PC-9 (cell line): ENCODE measurements around the gene GCDH.

Experiments
- EZH2 ChIP-seq: fragments of 200-600 bp; sonication (generic); IDR thresholded peaks from 2 replicates; pipeline ENCODE4 v1.8.0; 2017; ENCODE audit warnings: antibody characterized with exemption, low read depth
- TF ChIP-seq, protein P1 (sequence below): fragments of 200-600 bp; sonication (generic); conservative IDR thresholded peaks from 2 replicates; pipeline ENCODE4 v1.6.1; 2017; ENCODE audit warnings: mixed run types, antibody characterized with exemption, mild to moderate bottlenecking, moderate library complexity

DNA sequence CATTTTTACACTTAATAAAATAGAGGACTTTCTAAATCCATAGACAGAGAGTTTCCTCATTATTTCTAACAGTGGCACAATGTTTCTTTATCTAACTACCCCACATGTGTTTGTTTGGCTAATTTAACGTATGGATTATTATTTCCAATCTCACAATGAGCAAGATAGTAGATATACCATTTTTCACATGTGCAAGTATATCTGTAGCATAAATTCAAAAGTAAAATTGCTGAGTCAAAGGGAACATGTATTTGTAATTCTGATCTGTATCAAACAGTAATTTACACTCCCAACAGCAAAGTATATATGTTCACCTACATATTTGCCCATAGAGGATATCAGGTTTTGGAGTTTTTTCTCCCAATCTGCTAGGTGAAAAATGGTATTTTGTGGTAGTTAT, 34.3 kb upstream of the GCDH start:
- TF ChIP-seq, protein P1, sequence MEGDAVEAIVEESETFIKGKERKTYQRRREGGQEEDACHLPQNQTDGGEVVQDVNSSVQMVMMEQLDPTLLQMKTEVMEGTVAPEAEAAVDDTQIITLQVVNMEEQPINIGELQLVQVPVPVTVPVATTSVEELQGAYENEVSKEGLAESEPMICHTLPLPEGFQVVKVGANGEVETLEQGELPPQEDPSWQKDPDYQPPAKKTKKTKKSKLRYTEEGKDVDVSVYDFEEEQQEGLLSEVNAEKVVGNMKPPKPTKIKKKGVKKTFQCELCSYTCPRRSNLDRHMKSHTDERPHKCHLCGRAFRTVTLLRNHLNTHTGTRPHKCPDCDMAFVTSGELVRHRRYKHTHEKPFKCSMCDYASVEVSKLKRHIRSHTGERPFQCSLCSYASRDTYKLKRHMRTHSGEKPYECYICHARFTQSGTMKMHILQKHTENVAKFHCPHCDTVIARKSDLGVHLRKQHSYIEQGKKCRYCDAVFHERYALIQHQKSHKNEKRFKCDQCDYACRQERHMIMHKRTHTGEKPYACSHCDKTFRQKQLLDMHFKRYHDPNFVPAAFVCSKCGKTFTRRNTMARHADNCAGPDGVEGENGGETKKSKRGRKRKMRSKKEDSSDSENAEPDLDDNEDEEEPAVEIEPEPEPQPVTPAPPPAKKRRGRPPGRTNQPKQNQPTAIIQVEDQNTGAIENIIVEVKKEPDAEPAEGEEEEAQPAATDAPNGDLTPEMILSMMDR, result no peak
- no peak for TF ChIP-seq EZH2
